GM19239 (cell line): Measurements from ENCODE around the gene SLC12A8.
A peak's percentile ranks its signal among the peaks of the same experiment; 100 is the strongest.

ENCODE experiments used
- DNase-seq: peaks from one replicate; pipeline ENCODE4 v3.0.0; 2011; ENCODE audit warnings: low spot score; ENCODE audit not compliant: insufficient read length
- FAIRE-seq: peaks from 2 replicates; lab custom pipeline; 2011; peaks lifted over from hg19 to GRCh38; lab: Jason Lieb, UNC

Gene SLC12A8

GRCh38 chr3:125043599-125044151 is 168.9 kb downstream of the SLC12A8 start:
- no peak for DNase-seq
- FAIRE-seq, result no peak

GRCh38 chr3:125042725-125043406 is 169.7 kb downstream of the SLC12A8 start:
- FAIRE-seq (no peak), DNase-seq (no peak)

- DNase-seq (no peak), FAIRE-seq (no peak)
Observed at GRCh38 chr3:125039131-125040100, 173.1 kb downstream of the SLC12A8 start.

- no peak for FAIRE-seq
- DNase-seq, result no peak
Observed at GRCh38 chr3:125037498-125038150, 174.9 kb downstream of the SLC12A8 start.

- peak; percentile 87 for FAIRE-seq
- DNase-seq, result no peak
Observed at GRCh38 chr3:125035217-125035616, 177.3 kb downstream of the SLC12A8 start.

GRCh38 chr3:125033616-125034015 is 178.9 kb downstream of the SLC12A8 start:
- no peak for FAIRE-seq

GRCh38 chr3:125033135-125033534 is 179.4 kb downstream of the SLC12A8 start:
- FAIRE-seq (no peak), DNase-seq (no peak)

More at GRCh38 chr3:125033616-125034015, 178.9 kb downstream of the SLC12A8 start:
- DNase-seq, result no peak

GRCh38 chr3:125032683-125033082 is 179.9 kb downstream of the SLC12A8 start:
- DNase-seq, result no peak
- peak; percentile 42 for FAIRE-seq
